A673 (cell line): ENCODE measurements around the gene DNAH2. TPM values are rescaled to one million over a fixed set of nuclear protein-coding genes. Genes with fewer than 3 reads are reported as not detected.

Source experiments
- BruUV-seq: library from RNA; stranded (reverse); fragments of 400-500 nt; replicated peaks from 2 replicates; lab custom pipeline; 2021; lab: Mats Ljungman, UMichigan
- CTCF ChIA-PET: fragments of 300-600 bp; sonication (Branson Sonifier 250); formaldehyde crosslinking; loops from one replicate; lab custom pipeline; 2022; ENCODE audit warnings: antibody characterized with exemption; lab: Charles Lee
- POLR2A ChIA-PET: fragments of 300-600 bp; sonication (Branson Sonifier 250); formaldehyde crosslinking; loops from one replicate; lab custom pipeline; 2022; ENCODE audit warnings: antibody characterized with exemption; ENCODE audit not compliant: low non-redundant PET; lab: Charles Lee
- DNase-seq: peaks from one replicate; pipeline ENCODE4 v3.0.0-alpha.2; 2015; ENCODE audit warnings: low spot score
- H3K27ac ChIP-seq: fragments of 200-600 bp; sonication (generic); 2 replicates; pipeline ENCODE4 v1.5.1; 2016; ENCODE audit warnings: mixed run types, low read depth, mild to moderate bottlenecking, mixed read lengths, antibody characterized with exemption, low read length; ENCODE audit not compliant: poor library complexity, severe bottlenecking
- H3K27me3 ChIP-seq: fragments of 200-600 bp; sonication (generic); replicated peaks from 2 replicates; pipeline ENCODE4 v1.6.1; 2017; ENCODE audit warnings: mixed run types, low read depth, mild to moderate bottlenecking, mixed read lengths, antibody characterized with exemption, low read length; ENCODE audit not compliant: insufficient read depth, poor library complexity
- H3K36me3 ChIP-seq: fragments of 200-600 bp; sonication (generic); 2 replicates; pipeline ENCODE4 v1.6.1; 2016; ENCODE audit warnings: mixed run types, mild to moderate bottlenecking, mixed read lengths, antibody characterized with exemption, low read length; ENCODE audit not compliant: insufficient read depth, poor library complexity, severe bottlenecking
- H3K4me1 ChIP-seq: fragments of 200-600 bp; sonication (generic); 2 replicates; pipeline ENCODE4 v1.6.1; 2017; ENCODE audit warnings: mixed run types, mild to moderate bottlenecking, mixed read lengths, antibody characterized with exemption, low read length; ENCODE audit not compliant: insufficient read depth, poor library complexity, severe bottlenecking
- H3K4me3 ChIP-seq: fragments of 200-600 bp; sonication (generic); 2 replicates; pipeline ENCODE4 v1.5.1; 2016; ENCODE audit warnings: low read depth, mixed run types, mild to moderate bottlenecking, mixed read lengths, low read length; ENCODE audit not compliant: poor library complexity, severe bottlenecking
- H3K9me3 ChIP-seq: fragments of 200-600 bp; sonication (generic); 2 replicates; pipeline ENCODE4 v1.6.1; 2016; ENCODE audit warnings: mixed run types, low read depth, mild to moderate bottlenecking, mixed read lengths, antibody characterized with exemption, low read length; ENCODE audit not compliant: poor library complexity, severe bottlenecking
- CTCF ChIP-seq: fragments of 300-800, 200-600 bp; sonication (generic); conservative IDR thresholded peaks from 2 replicates; pipeline ENCODE4 v1.5.1; 2017; ENCODE audit warnings: low read depth, mild to moderate bottlenecking, antibody characterized with exemption, low read length, moderate library complexity, mixed read lengths
- EZH2 ChIP-seq: fragments of 200-600 bp; sonication (generic); IDR thresholded peaks from 2 replicates; pipeline ENCODE4 v1.6.1; 2017; ENCODE audit warnings: borderline replicate concordance, low read depth, mild to moderate bottlenecking, mixed read lengths, antibody characterized with exemption, low read length; ENCODE audit not compliant: poor library complexity, severe bottlenecking
- intact Hi-C: fragments of 100-400 bp; cut with micrococcal nuclease; formaldehyde crosslinking; loops from one replicate; pipeline ENCODE4 v1.10.0; 2022; ENCODE audit not compliant: unreplicated experiment
- total RNA-seq: library from RNA; stranded (reverse); gene quantifications from 2 replicates; pipeline ENCODE4 v1.2.3, GENCODE V29; 2021

Gene DNAH2
- total RNA-seq, 1 experiment from 2014 or later, result 0.15 TPM

GRCh38 chr17:7818746-7819645 lies 101.5 kb downstream of the DNAH2 start:
- no peaks in the 10 kb centered on the region for H3K4me1 ChIP-seq
- no peaks in the 10 kb centered on the region for H3K9me3 ChIP-seq
- H3K4me3 ChIP-seq, result no peak overlapping the region
- BruUV-seq, result no TSS peak
- no peaks in the 10 kb centered on the region for H3K36me3 ChIP-seq
- no peak overlapping the region for H3K27ac ChIP-seq
- TF ChIP-seq EZH2, result no peak
- TF ChIP-seq CTCF, result no peak
- H3K27me3 ChIP-seq, result no peaks in the 10 kb centered on the region
- POLR2A ChIA-PET, result no interaction called here
- no peak for DNase-seq
- CTCF ChIA-PET, result no interaction called here
- intact Hi-C loops, result no loop called here

GRCh38 chr17:7820231-7820630 lies 102.7 kb downstream of the DNAH2 start:
- Histone ChIP-seq H3K9me3 (no peaks in the 10 kb centered on the region), H3K4me3 (no peak overlapping the region), H3K36me3 (no peaks in the 10 kb centered on the region), H3K27ac (no peak overlapping the region), H3K4me1 (peaks cover 7% of the 10 kb centered on the region), H3K27me3 (no peaks in the 10 kb centered on the region)
- TF ChIP-seq CTCF (no peak), EZH2 (no peak)
- intact Hi-C loops, result loop anchor here (10.0 kb wide), 1 partner anchor 225 kb away; no protein-coding TSS in a partner anchor
- CTCF ChIA-PET, result no interaction called here
- DNase-seq, result no peak
- no TSS peak for BruUV-seq
- POLR2A ChIA-PET, result no interaction called here

GRCh38 chr17:7822126-7822525 lies 104.6 kb downstream of the DNAH2 start:
- BruUV-seq, result no TSS peak
- no peak for DNase-seq
- Histone ChIP-seq H3K36me3 (no peaks in the 10 kb centered on the region), H3K27me3 (no peaks in the 10 kb centered on the region), H3K9me3 (no peaks in the 10 kb centered on the region), H3K4me3 (no peak overlapping the region), H3K27ac (no peak overlapping the region), H3K4me1 (peaks cover 15% of the 10 kb centered on the region)
- TF ChIP-seq EZH2 (no peak), CTCF (no peak)
- POLR2A ChIA-PET, result no interaction called here
- intact Hi-C loops, result loop anchor here (1.0 to 10.0 kb wide), 3 partner anchors 29 to 223 kb away; no protein-coding TSS in a partner anchor
- CTCF ChIA-PET, result interaction anchor here (0.6 to 0.8 kb wide), 2 partner anchors 66 to 74 kb away, joined by 4 to 5 read pairs; no protein-coding TSS in a partner anchor
